Erythroblast (primary cell): ENCODE data around the gene SERINC1.

Experiments used
- GATA1 ChIP-seq: IDR thresholded peaks from 2 replicates; pipeline ENCODE4 v1.6.1; 2011; ENCODE audit warnings: low read depth, mild to moderate bottlenecking, control low read depth, low read length, moderate library complexity
- POLR2A ChIP-seq: IDR thresholded peaks from 2 replicates; pipeline ENCODE4 v1.6.1; 2011; ENCODE audit warnings: mild to moderate bottlenecking, low read length

- no peak for TF ChIP-seq POLR2A
- TF ChIP-seq GATA1, result no peak
Observed at GRCh38 chr6:122476131-122476530, 4.5 kb upstream of the SERINC1 start.
